B cell (primary cell): ENCODE data around the gene MAGI2. TPM values are rescaled to one million over a fixed set of nuclear protein-coding genes. Genes with fewer than 3 reads are reported as not detected.

Experiments used
- ATAC-seq: fragments of 200-7000 bp; cut with Tn5 transposase; one replicate; pipeline ENCODE4 v1.10.0; 2021; ENCODE audit warnings: low read depth, mild to moderate bottlenecking, moderate number of reproducible peaks, moderate library complexity
- CTCF ChIA-PET: fragments of 350-600 bp; sonication (Branson Sonifier 250); formaldehyde crosslinking; loops from one replicate; lab custom pipeline; 2021; ENCODE audit warnings: antibody characterized with exemption, inconsistent platforms; lab: Charles Lee
- POLR2A ChIA-PET: fragments of 350-600 bp; sonication (Branson Sonifier 250); formaldehyde crosslinking; loops from one replicate; lab custom pipeline; 2021; ENCODE audit warnings: antibody characterized with exemption; lab: Charles Lee
- DNase-seq: peaks from one replicate; pipeline ENCODE4 v3.0.0; 2013
- H2AFZ ChIP-seq: 2 replicates; pipeline ENCODE4 v1.6.1; 2012; ENCODE audit warnings: mild to moderate bottlenecking, low read depth, low read length; ENCODE audit not compliant: insufficient read depth, poor library complexity, severe bottlenecking
- H3K27ac ChIP-seq, 2 donors: 1 replicate in 1 of 2; 2 replicates in 1 of 2; pipeline ENCODE4 v1.5.1; 2012 to 2013; ENCODE audit warnings: low read length in 2 of 2, mild to moderate bottlenecking in 2 of 2, moderate library complexity in 1 of 2
- H3K27me3 ChIP-seq, 4 experiments: fragments of 200-600 bp in 1 of 4; sonication (generic) in 1 of 4; replicated peaks in 1 of 4; 1 replicate in 2 of 4; 2 replicates in 2 of 4; pipeline versions ENCODE4 v1.6.1 to v1.7.0; 2013 to 2016; ENCODE audit warnings: low read length in 3 of 4, mild to moderate bottlenecking in 2 of 4, mixed read lengths in 1 of 4, moderate library complexity in 1 of 4; ENCODE audit not compliant: insufficient read depth in 4 of 4, control insufficient read depth in 3 of 4; ENCODE audit errors: control extremely low read depth in 1 of 4
- H3K36me3 ChIP-seq, 2 experiments: replicated peaks in 1 of 2; 1 replicate in 1 of 2; 2 replicates in 1 of 2; pipeline versions ENCODE4 v1.6.1 to v1.7.1; 2013; ENCODE audit warnings: low read length in 1 of 2; ENCODE audit not compliant: insufficient read depth in 2 of 2, control insufficient read depth in 1 of 2; ENCODE audit errors: control extremely low read depth in 1 of 2, extremely low read depth in 1 of 2
- H3K4me1 ChIP-seq, 2 donors: fragments of 200-600 bp in 1 of 2; sonication (generic) in 1 of 2; 1 replicate in 1 of 2; 2 replicates in 1 of 2; pipeline versions ENCODE4 v1.5.1 to v1.6.1; 2013 to 2017; ENCODE audit warnings: low read length in 2 of 2; ENCODE audit not compliant: control insufficient read depth in 2 of 2, insufficient read depth in 2 of 2
- H3K4me2 ChIP-seq: replicated peaks from 2 replicates; pipeline ENCODE3; 2012; ENCODE audit warnings: mild to moderate bottlenecking, low read depth, low read length; ENCODE audit not compliant: poor library complexity, severe bottlenecking
- H3K4me3 ChIP-seq, 5 experiments: fragments of 200-600 bp in 1 of 5; sonication (generic) in 1 of 5; 1 replicate in 3 of 5; 2 replicates in 2 of 5; pipeline versions ENCODE4 v1.5.1 to v1.7.0; 2011 to 2016; ENCODE audit warnings: low read length in 4 of 5, mild to moderate bottlenecking in 4 of 5, low read depth in 2 of 5, control low read depth in 1 of 5, moderate library complexity in 1 of 5; ENCODE audit not compliant: insufficient read depth in 1 of 5; ENCODE audit errors: control extremely low read depth in 1 of 5, extremely low read depth in 1 of 5
- H3K79me2 ChIP-seq: fragments of 200-600 bp; sonication (generic); one replicate; pipeline ENCODE4 v1.6.0; 2016; ENCODE audit warnings: low read length; ENCODE audit not compliant: control insufficient read depth, insufficient read depth
- H3K9ac ChIP-seq: fragments of 200-600 bp; sonication (generic); 2 replicates; pipeline ENCODE4 v1.6.1; 2017; ENCODE audit warnings: mild to moderate bottlenecking, low read length, moderate library complexity
- H3K9me3 ChIP-seq, 3 donors: one replicate each; pipeline versions ENCODE4 v1.6.1 to v1.7.1; 2013; ENCODE audit warnings: low read length in 2 of 3; ENCODE audit not compliant: control insufficient read depth in 2 of 3, insufficient read depth in 1 of 3; ENCODE audit errors: control extremely low read depth in 1 of 3
- H4K20me1 ChIP-seq: 2 replicates; pipeline ENCODE4 v1.6.0; 2012; ENCODE audit warnings: mild to moderate bottlenecking, low read length; ENCODE audit not compliant: insufficient read depth, control insufficient read depth, poor library complexity, severe bottlenecking
- H3K27ac Mint-ChIP-seq: one replicate; pipeline ENCODE4 v1.8.0; 2021; ENCODE audit warnings: mixed read lengths
- H3K27me3 Mint-ChIP-seq: one replicate; pipeline ENCODE4 v1.8.0; 2021; ENCODE audit warnings: mixed read lengths
- H3K4me1 Mint-ChIP-seq: one replicate; pipeline ENCODE4 v1.8.0; 2021; ENCODE audit warnings: mixed read lengths
- H3K4me3 Mint-ChIP-seq: one replicate; pipeline ENCODE4 v1.8.0; 2021; ENCODE audit warnings: mixed read lengths
- H3K9me3 Mint-ChIP-seq: one replicate; pipeline ENCODE4 v1.8.0; 2022; ENCODE audit warnings: mixed read lengths; ENCODE audit not compliant: insufficient read depth
- EZH2 ChIP-seq: IDR thresholded peaks from 2 replicates; pipeline ENCODE4 v1.6.1; 2012; ENCODE audit warnings: borderline replicate concordance, low read depth, mild to moderate bottlenecking, moderate library complexity, low read length; ENCODE audit not compliant: insufficient read depth, poor library complexity, severe bottlenecking
- WGBS: methylation state at CpG from one replicate; pipeline ENCODE4 v1.1.5; 2013; ENCODE audit warnings: missing lambda C conversion rate; ENCODE audit not compliant: insufficient coverage; 5-methylcytosine and 5-hydroxymethylcytosine counted together
- intact Hi-C: fragments of 100-400 bp; cut with micrococcal nuclease; formaldehyde crosslinking; loops from one replicate; pipeline ENCODE4 v1.10.0; 2022
- polyA plus RNA-seq: library from polyadenylated mRNA; depleted of rRNA; stranded (reverse); fragments of >200 nt; gene quantifications from 2 replicates; pipeline ENCODE4 v1.2.3, GENCODE V29; 2012
- total RNA-seq, 2 donors: library from RNA; stranded (reverse); fragments of 120-200 nt in 1 of 2; gene quantifications; 1 replicate in 1 of 2; 2 replicates in 1 of 2; pipeline versions ENCODE4 v1.2.3 to v1.2.4, GENCODE V29; 2013 to 2022
- TF ChIP-seq, protein P1 (sequence below): fragments of 200-600 bp; IDR thresholded peaks from one replicate; pipeline ENCODE4 v1.8.0; 2022; ENCODE audit warnings: antibody characterized with exemption, mild to moderate bottlenecking

Gene MAGI2
- total and polyA plus RNA-seq, 2 donors (not counting 1 experiment from before 2014, with no cell fraction given): 0.16 to 0.64 TPM

DNA sequence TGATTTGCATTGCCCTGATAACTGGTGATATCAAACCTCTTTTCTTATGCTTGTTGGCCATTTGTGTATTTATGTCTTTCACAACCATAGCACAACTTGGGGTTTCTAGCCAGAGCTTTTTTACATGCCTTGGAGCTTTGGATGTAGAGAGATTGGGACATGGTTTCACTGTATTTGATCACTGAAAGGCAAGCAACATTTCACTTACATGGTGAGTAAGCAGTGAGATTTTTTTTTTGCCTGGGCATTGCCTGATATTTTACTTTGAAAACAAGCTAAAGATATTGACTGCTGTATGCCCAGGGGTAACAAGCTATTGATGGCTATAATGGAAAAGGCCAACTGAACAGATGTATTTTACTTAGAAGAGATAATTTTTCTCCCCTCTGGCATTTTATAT lies 1395.9 kb downstream of the MAGI2 start:
- TF ChIP-seq, protein P1, sequence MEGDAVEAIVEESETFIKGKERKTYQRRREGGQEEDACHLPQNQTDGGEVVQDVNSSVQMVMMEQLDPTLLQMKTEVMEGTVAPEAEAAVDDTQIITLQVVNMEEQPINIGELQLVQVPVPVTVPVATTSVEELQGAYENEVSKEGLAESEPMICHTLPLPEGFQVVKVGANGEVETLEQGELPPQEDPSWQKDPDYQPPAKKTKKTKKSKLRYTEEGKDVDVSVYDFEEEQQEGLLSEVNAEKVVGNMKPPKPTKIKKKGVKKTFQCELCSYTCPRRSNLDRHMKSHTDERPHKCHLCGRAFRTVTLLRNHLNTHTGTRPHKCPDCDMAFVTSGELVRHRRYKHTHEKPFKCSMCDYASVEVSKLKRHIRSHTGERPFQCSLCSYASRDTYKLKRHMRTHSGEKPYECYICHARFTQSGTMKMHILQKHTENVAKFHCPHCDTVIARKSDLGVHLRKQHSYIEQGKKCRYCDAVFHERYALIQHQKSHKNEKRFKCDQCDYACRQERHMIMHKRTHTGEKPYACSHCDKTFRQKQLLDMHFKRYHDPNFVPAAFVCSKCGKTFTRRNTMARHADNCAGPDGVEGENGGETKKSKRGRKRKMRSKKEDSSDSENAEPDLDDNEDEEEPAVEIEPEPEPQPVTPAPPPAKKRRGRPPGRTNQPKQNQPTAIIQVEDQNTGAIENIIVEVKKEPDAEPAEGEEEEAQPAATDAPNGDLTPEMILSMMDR: no peak
- no peak for TF ChIP-seq EZH2
- ATAC-seq (no peak), DNase-seq (no peak)
- Histone ChIP-seq H3K4me2 (no peak overlapping the region), H3K9me3 (no peaks in the 10 kb centered on the region), H2AFZ (no peak overlapping the region), H3K4me3 (no peak overlapping the region), H3K4me1 (no peaks in the 10 kb centered on the region), H3K9ac (no peak overlapping the region), H3K79me2 (no peaks in the 10 kb centered on the region), H4K20me1 (no peaks in the 10 kb centered on the region), H3K27ac (no peak overlapping the region), H3K27me3 (peaks cover 0 to 3% (median 0%) of the 10 kb centered on the region in 4 experiments), H3K36me3 (no peaks in the 10 kb centered on the region)
- Mint-ChIP-seq H3K4me3 (no peak overlapping the region), H3K4me1 (no peaks in the 10 kb centered on the region), H3K9me3 (no peaks in the 10 kb centered on the region), H3K27me3 (peaks cover 44% of the 10 kb centered on the region), H3K27ac (no peak overlapping the region)
- intact Hi-C loops: no loop called here
- POLR2A ChIA-PET: no interaction called here
- CTCF ChIA-PET: interaction anchor here (0.6 kb wide), 1 partner anchor 45 kb away, joined by 3 read pairs; no protein-coding TSS in a partner anchor

DNA sequence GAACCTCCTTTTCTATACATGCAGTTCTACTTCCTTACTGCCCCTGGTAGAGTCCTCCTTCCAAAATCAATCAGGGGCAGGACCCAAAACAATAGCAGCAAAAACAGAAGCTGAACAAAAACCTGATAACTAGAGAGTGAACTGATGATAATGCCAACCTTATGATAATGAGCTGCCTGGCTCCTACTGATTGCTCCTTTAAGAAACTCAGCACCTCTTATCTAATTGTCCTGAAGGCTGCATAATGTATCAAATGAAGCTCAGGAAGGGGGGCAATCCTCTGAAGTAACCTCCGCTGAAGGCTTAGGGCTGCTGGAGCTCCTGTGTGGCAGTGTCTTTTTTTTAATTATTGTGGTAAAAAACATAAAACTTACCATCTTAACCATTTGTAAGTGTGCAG lies 1397.9 kb downstream of the MAGI2 start:
- Histone ChIP-seq H3K36me3 (no peaks in the 10 kb centered on the region), H3K4me1 (no peaks in the 10 kb centered on the region), H3K79me2 (no peaks in the 10 kb centered on the region), H2AFZ (no peak overlapping the region), H3K4me3 (no peak overlapping the region), H3K27ac (no peak overlapping the region), H3K4me2 (no peak overlapping the region), H4K20me1 (no peaks in the 10 kb centered on the region), H3K9ac (no peak overlapping the region), H3K27me3 (peaks cover 0 to 3% (median 0%) of the 10 kb centered on the region in 4 experiments), H3K9me3 (no peaks in the 10 kb centered on the region)
- H3K4me3 Mint-ChIP-seq: no peak overlapping the region
- intact Hi-C loops: no loop called here
- CTCF ChIA-PET: interaction anchor here (0.9 kb wide), 1 partner anchor 19 kb away, joined by 3 read pairs; no protein-coding TSS in a partner anchor
- ATAC-seq (no peak), DNase-seq (no peak)
- POLR2A ChIA-PET: no interaction called here
- TF ChIP-seq, protein P1: no peak
- no peak for TF ChIP-seq EZH2
- WGBS: no CpG with 5 or more reads among the region's 1 CpG
- no peaks in the 10 kb centered on the region for H3K4me1 Mint-ChIP-seq
- H3K9me3 Mint-ChIP-seq: no peaks in the 10 kb centered on the region
- peaks cover 31% of the 10 kb centered on the region for H3K27me3 Mint-ChIP-seq
- no peak overlapping the region for H3K27ac Mint-ChIP-seq
